Esophagus muscularis mucosa (tissue), 2 donors: ENCODE results near the gene MTA3.

Experiments
- POLR2A ChIP-seq: fragments of 450-650 bp; IDR thresholded peaks from one replicate; pipeline ENCODE4 v1.6.1; 2017; ENCODE audit warnings: antibody characterized with exemption, moderate library complexity, mild to moderate bottlenecking, low read depth
- POLR2AphosphoS5 ChIP-seq, 2 donors: sonication (generic); formaldehyde crosslinking; IDR thresholded peaks; one replicate each; pipeline ENCODE4 v1.6.1; 2017; ENCODE audit warnings: antibody characterized with exemption in 2 of 2

DNA sequence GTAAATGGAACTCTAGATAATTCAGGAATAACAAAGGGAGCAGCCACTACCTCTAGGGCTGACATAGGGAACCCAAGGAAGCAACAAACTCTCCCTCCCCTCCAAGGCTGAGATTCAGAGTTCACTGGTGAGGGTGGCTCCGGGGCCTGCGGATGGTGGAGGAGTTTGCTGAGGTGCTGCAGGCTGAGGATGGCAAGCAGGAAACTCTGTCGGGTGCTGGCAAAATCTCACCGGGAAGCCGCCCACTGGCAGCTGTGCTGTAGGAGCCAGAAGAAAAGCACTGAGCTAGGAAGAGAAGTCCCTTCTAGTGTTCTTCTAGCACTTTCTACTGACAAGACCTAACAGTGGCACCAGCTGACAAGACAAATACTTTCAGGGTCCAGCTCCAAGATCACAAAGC is 236.5 kb downstream of the MTA3 start:
- no peak for TF ChIP-seq POLR2AphosphoS5 (IDR thresholded peaks at IDR 0.05)
- TF ChIP-seq POLR2A: no peak
